Left kidney (tissue), 2 donors: ENCODE data around the gene RYR1. TPM values are rescaled to one million over a fixed set of nuclear protein-coding genes. Genes with fewer than 3 reads are reported as not detected.
"Not testable (repeated sequence)": the region's sequence is repeated elsewhere in the genome, so short reads cannot be mapped to it uniquely, and the experiment has no call there.

ENCODE experiments used
- DNase-seq: peaks from one replicate; pipeline ENCODE4 v3.0.0-alpha.2; 2013
- polyA plus RNA-seq: library from polyadenylated mRNA; unstranded; fragments of 120-200 nt; gene quantifications from one replicate; pipeline ENCODE4 v1.2.1, GENCODE V29; 2013; ENCODE audit not compliant: insufficient read length

Gene RYR1
- polyA plus RNA-seq, 1 donor: 9.6 TPM

- DNase-seq: no peak
These were observed 34.0 kb upstream of the RYR1 start for GRCh38 chr19:38399537-38399936.

- no peak for DNase-seq
These were observed 33.1 kb upstream of the RYR1 start for GRCh38 chr19:38400361-38400760.

GRCh38 chr19:38401148-38401547, 32.3 kb upstream of the RYR1 start:
- no peak for DNase-seq

DNA sequence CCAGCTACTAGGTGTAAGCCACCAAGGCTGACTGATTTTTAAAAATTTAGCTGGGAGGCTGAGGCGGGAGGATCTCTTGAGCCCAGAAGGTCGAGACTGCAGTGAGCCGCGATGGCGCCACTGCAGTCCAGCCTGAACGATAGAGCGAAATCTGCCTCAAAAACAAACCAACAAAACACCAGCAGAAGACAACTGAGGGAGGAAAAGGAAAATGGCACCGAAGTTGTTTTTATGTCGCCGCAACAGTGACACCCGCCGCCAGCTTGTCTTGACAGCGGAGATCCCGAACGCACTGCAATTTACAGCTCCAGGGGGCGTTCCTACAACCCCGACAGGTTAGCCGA, 30.9 kb upstream of the RYR1 start:
- no peak for DNase-seq

DNA sequence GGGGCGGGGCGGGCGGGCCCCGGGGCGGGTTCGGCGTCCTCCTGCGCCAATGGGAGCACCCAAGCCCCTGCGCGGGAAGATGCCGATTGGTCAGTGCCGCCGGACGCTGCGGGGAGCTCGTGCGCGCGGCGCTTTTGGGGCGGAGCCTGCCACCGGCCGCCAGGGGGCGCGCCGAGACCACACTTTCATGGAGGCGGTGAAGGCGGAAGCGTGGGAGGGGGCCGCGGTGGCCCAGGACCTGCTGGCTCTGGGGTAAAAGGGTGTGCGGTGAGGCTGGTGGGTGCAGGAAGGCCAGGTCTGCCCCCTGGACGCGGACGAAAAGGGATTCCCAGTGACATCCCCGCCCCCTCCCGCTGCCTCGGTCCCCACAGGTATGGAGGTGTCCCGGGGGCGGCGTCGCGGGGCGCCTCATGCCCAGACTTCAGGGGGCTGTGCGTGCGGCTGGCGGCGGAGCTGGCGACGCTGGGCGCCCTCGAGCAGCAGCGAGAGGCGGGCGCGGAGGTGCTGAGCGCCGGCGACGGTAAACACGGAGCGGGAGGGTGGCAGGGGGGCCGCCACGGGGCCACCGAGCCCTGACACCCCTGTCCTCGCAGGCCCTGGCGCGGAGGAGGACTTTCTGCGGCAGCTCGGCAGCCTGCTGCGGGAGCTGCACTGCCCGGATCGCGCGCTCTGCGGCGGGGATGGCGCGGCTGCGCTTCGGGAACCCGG, 30.4 kb upstream of the RYR1 start, which contains the start of gene FAM98C:
Gene FAM98C (plus strand): TSS at position 127 of the 708 bp plus-strand sequence. CDS start 61 bp downstream, at position 188.
- peak; percentile 96 for DNase-seq

GRCh38 chr19:38404858-38405257, 28.6 kb upstream of the RYR1 start:
- no peak for DNase-seq

- no peak for DNase-seq
These were observed 28.2 kb upstream of the RYR1 start for GRCh38 chr19:38405276-38405675.

GRCh38 chr19:38409631-38410133, 23.8 kb upstream of the RYR1 start:
- no peak for DNase-seq

DNA sequence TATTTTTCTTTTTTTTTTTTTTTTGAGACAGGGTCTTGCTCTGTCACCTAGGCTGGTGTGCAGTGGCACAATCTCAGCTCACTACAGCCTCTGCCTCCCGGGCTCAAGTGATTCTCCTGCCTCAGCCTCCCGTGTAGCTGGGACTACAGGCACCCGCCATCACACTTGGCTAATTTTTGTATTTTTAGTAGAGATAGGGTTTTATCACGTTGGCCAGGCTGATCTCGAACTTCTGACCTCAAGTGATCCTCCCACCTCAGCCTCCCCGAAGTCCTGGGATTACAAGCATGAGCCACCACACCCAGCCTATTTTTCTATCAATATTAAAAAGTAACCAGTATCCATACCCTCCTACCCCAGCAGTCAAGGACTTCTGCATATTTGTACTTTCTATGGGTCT, 23.1 kb upstream of the RYR1 start:
- not testable (repeated sequence) for DNase-seq

DNA sequence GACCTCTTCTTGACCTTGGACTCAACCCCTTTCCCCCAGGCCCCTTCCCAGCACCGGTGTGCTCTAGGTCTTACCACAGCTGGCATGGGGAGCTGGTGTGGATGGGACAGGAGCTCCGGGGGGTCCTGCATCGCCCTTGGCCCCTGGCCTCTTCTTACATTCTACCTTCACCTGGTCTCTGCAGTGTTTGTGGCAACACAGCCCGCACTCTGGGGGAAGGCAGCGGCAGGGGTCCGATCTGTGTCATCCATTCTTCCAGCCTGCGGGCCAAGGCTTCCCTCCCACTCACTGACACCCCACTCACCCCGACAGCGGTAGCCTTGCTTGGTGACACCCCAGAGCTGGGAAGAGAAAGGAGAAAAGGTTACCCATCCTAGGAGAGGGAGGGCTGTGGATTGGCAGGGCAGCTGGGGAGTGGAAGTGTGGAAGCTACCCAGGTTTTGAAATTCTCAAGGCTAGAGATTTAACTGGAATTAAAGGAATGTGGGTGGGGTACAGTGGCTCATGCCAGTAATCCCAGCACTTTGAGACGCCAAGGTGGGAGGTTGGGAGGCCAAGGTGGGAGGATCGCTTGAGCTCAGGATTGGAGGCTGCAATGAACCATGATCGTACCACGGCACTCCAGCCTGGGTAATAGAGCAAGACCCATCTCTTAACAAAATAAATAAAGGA, 22.3 kb upstream of the RYR1 start:
- no peak for DNase-seq

DNA sequence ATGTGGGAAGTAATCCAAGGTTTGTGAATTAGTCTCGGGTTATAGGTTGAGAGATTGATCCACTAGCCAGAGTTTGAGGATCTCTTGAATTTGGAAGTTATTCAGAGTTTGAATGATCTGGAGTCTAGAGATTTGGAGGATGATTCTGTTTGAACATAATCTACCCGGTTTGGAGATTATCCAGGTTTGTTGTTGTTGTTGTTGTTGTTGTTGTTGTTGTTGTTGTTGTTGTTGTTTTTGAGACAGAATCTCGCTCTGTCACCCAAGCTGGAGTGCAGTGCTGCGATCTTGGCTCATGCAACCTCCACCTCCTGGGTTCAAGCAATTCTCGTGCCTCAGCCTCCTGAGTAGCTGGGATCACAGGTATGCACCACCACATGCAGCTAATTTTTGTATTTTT, 21.6 kb upstream of the RYR1 start:
- not testable (repeated sequence) for DNase-seq

DNA sequence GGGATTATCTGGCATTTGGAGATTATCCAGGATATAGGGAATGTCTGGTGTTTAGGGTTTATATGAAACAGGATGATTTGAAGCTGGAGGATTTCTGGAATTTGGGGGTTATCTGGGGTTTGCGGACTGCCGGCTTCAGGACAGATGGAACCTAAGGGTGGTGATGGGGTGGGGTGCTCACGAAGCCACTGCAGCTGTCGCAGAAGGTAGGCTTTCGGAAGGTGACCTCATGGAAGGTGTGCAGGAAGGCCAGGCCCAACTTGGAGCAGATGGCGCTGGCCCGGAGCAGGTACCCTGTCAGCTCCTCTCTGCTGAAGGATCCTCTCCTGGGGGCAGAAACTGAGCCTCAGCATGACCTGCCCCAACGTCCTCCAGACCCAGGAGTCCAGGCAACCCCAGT, 21.0 kb upstream of the RYR1 start:
- DNase-seq: no peak

- no peak for DNase-seq
These were observed 20.5 kb upstream of the RYR1 start for GRCh38 chr19:38412961-38413360.

- no peak for DNase-seq
These were observed 20.1 kb upstream of the RYR1 start for GRCh38 chr19:38413416-38413815.

DNA sequence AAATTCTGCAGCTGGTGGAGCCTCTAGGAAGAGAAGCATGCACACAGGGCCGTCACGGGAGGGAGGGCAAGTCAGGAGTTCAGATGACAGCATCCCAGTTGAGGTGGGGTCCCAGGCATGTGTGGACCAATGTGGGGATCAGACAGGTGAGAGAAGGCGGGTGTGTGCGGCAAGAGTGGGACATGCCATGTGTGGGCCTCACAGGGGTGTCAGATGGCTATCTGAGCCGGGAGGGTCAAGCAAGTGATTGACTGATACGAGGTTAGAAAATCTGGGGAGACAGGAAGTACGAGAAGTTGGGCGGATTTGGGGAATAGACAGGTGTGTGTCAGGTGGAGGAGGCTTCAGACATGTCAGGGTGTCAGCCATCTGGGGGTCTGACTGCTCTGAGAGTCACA, 16.3 kb upstream of the RYR1 start:
- no peak for DNase-seq

DNA sequence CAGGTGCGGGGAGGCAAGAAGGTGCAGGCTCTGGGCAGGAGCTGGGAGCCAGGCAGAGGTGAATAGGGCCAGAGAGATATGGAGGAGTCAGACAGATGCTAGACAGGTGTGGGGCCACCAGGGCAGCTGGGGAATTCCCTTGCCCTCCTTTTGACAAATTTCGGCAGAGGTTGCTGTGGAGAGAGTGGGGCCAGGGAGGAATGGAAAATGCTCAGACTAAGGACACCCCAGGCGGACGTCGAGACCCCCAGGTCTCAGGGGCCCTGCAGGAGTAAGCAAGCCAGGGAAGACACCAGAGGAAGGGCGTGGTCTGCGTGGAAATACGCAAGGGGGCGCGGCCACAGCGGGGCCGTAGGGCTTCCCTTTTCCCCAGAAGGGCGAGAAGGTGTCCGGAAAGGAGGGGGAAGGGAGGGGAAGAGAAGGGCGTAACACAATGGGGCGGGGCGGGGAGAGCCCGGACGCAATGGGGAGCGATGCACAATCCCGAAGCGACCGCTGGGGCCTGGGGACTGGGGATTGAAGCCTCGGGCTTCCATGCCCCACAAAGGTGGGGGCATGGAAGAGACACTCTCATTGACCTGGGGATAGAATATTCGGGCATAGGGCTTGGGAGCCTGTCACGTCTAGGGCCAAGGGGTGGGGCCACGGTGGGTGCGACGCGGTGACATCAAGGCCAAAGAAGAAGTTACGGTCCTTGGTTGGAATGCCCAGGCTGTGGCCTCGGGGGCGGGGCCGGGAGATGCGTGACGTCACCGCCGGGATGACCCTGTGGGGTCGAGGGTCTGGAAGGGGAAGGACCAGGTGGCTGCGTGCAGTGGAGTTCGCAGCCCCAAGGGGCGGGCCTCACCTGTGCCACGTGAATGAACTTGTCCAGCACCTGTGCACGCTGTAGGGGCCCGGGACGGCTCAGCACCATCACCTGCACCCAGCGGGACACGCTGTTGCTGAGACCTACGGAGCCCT, 15.7 kb upstream of the RYR1 start:
- DNase-seq: no peak

- DNase-seq: no peak
These were observed 12.6 kb upstream of the RYR1 start for GRCh38 chr19:38420935-38421334.

- no peak for DNase-seq
These were observed 11.6 kb upstream of the RYR1 start for GRCh38 chr19:38421856-38422255.

GRCh38 chr19:38422438-38422837, 11.1 kb upstream of the RYR1 start:
- DNase-seq: no peak

- DNase-seq: no peak
These were observed 9.2 kb upstream of the RYR1 start for GRCh38 chr19:38424272-38424671.

- DNase-seq: no peak
These were observed 8.2 kb upstream of the RYR1 start for GRCh38 chr19:38425222-38425809.

- no peak for DNase-seq
These were observed 7.6 kb upstream of the RYR1 start, which contains the start of gene RASGRP4 for GRCh38 chr19:38425810-38426466. RASGRP4 (minus strand) TSS chr19:38426219; CDS start chr19:38426091, 128 bp downstream.
